ENCODE data around the gene SUSD6. TPM values are rescaled to one million over a fixed set of nuclear protein-coding genes. Genes with fewer than 3 reads are reported as not detected.

The SUSD6 gene
- total RNA-seq, 1 experiment from 2014 or later = 32.1 TPM

DNA sequence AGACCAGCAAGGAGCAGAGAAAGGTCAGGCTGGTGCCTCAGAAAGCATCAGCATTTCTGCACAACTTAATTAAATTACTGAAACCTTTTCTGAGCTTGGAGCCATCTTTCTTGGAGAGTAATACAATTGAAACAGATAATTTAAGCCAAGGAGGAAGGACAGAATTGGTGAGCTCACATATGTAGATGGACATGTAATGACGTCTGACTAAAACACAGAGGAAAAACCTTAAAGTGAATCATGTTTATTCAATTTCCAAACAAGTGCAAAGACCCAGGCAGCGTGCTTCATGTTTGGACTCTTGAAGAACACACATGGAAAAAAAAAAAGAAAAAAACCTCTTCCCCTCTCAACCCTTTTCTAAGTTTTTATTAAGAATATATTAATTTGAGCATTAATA lies 19.0 kb downstream of the SUSD6 start:
- TF ChIP-seq, protein P1, sequence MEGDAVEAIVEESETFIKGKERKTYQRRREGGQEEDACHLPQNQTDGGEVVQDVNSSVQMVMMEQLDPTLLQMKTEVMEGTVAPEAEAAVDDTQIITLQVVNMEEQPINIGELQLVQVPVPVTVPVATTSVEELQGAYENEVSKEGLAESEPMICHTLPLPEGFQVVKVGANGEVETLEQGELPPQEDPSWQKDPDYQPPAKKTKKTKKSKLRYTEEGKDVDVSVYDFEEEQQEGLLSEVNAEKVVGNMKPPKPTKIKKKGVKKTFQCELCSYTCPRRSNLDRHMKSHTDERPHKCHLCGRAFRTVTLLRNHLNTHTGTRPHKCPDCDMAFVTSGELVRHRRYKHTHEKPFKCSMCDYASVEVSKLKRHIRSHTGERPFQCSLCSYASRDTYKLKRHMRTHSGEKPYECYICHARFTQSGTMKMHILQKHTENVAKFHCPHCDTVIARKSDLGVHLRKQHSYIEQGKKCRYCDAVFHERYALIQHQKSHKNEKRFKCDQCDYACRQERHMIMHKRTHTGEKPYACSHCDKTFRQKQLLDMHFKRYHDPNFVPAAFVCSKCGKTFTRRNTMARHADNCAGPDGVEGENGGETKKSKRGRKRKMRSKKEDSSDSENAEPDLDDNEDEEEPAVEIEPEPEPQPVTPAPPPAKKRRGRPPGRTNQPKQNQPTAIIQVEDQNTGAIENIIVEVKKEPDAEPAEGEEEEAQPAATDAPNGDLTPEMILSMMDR (IDR thresholded peaks at IDR 0.05; ENCODE audit: unreplicated experiment) = no peak
- ChIA-PET CTCF (interaction anchor here (0.6 to 1.6 kb wide), 8 partner anchors 8 to 88 kb away, joined by 3 to 5 read pairs (median 4); no protein-coding TSS in a partner anchor), POLR2A (interaction anchor here (0.7 to 2.0 kb wide), 5 partner anchors 8 to 137 kb away, joined by 3 to 8 read pairs (median 4); partner anchors contain the start of gene SRSF5)
- Mint-ChIP-seq H3K27ac (ENCODE audit: low read depth, unreplicated experiment) (no peak overlapping the region), H3K4me3 (ENCODE audit: unreplicated experiment) (no peak overlapping the region), H3K9me3 (ENCODE audit: unreplicated experiment) (no peaks in the 10 kb centered on the region), H3K27me3 (ENCODE audit: insufficient read depth, unreplicated experiment) (no peaks in the 10 kb centered on the region), H3K36me3 (ENCODE audit: insufficient read depth, unreplicated experiment) (peaks cover 32% of the 10 kb centered on the region), H3K4me1 (ENCODE audit: insufficient read depth, unreplicated experiment) (peaks cover 34% of the 10 kb centered on the region)
- BruUV-seq (replicated peaks) = no TSS peak
- intact Hi-C loops (cut with micrococcal nuclease) = no loop called here
- DNase-seq (ENCODE audit: unreplicated experiment) = no peak

DNA sequence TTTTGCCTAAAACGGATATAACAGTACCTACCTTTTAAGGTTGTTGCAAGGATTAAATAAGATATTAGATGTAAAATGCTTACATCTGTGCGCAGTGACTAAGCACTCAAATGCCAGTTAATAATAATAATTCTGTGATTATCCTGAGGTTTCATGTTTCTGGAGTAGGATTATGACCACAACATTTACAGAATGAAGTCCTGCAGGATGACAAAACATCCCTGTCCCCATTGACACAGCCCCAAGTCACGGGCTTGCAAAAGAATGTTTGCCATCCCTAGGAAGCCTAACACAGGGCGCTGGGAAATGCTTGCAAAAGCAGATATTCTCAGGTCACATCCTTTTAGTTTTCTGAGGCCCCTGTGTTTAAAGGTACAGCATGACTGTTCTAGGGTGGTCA lies 20.1 kb downstream of the SUSD6 start:
- Mint-ChIP-seq H3K27ac (ENCODE audit: low read depth, unreplicated experiment) (no peak overlapping the region), H3K36me3 (ENCODE audit: insufficient read depth, unreplicated experiment) (peaks cover 32% of the 10 kb centered on the region), H3K9me3 (ENCODE audit: unreplicated experiment) (no peaks in the 10 kb centered on the region), H3K27me3 (ENCODE audit: insufficient read depth, unreplicated experiment) (no peaks in the 10 kb centered on the region), H3K4me3 (ENCODE audit: unreplicated experiment) (no peak overlapping the region), H3K4me1 (ENCODE audit: insufficient read depth, unreplicated experiment) (peaks cover 25% of the 10 kb centered on the region)
- no peak for DNase-seq (ENCODE audit: unreplicated experiment)
- intact Hi-C loops (cut with micrococcal nuclease) = no loop called here
- BruUV-seq (replicated peaks) = no TSS peak
- POLR2A ChIA-PET = interaction anchor here (1.4 kb wide), 1 partner anchor 17 kb away, joined by 3 read pairs; no protein-coding TSS in a partner anchor
- CTCF ChIA-PET = interaction anchor here (0.6 kb wide), 1 partner anchor 493 kb away, joined by 6 read pairs; no protein-coding TSS in a partner anchor
- TF ChIP-seq, protein P1 (IDR thresholded peaks at IDR 0.05; ENCODE audit: unreplicated experiment) = no peak

DNA sequence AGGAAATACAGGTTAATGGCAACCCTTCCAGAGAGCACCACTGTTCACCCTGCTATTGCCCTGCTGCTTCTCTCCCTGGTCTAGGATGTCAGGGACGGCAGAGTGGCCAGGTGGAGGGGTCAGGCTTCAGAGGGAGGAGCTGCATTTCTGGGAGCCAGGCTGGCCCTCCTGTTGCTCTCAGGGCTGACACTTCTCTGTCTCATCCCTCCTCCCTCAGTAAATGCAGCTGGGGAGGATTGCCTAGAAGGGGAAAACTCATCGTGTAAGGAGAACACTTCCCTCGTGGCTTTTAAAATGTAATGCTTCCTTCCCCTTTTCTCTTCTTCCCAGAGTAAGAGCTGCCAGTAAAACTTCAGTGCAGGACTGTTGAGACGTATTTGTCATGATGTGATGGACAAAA lies 20.8 kb downstream of the SUSD6 start:
- no peaks in the 10 kb centered on the region for H3K27me3 Mint-ChIP-seq (ENCODE audit: insufficient read depth, unreplicated experiment)
- H3K9me3 Mint-ChIP-seq (ENCODE audit: unreplicated experiment) = no peaks in the 10 kb centered on the region
- no peak overlapping the region for H3K27ac Mint-ChIP-seq (ENCODE audit: low read depth, unreplicated experiment)
- H3K4me1 Mint-ChIP-seq (ENCODE audit: insufficient read depth, unreplicated experiment) = peaks cover 32% of the 10 kb centered on the region
- peaks cover 28% of the 10 kb centered on the region for H3K36me3 Mint-ChIP-seq (ENCODE audit: insufficient read depth, unreplicated experiment)
- DNase-seq (ENCODE audit: unreplicated experiment) = no peak
- POLR2A ChIA-PET = no interaction called here
- TF ChIP-seq, protein P1 (IDR thresholded peaks at IDR 0.05; ENCODE audit: unreplicated experiment) = no peak
- CTCF ChIA-PET = no interaction called here
- H3K4me3 Mint-ChIP-seq (ENCODE audit: unreplicated experiment) = no peak overlapping the region
- no TSS peak for BruUV-seq (replicated peaks)
- intact Hi-C loops (cut with micrococcal nuclease) = no loop called here

DNA sequence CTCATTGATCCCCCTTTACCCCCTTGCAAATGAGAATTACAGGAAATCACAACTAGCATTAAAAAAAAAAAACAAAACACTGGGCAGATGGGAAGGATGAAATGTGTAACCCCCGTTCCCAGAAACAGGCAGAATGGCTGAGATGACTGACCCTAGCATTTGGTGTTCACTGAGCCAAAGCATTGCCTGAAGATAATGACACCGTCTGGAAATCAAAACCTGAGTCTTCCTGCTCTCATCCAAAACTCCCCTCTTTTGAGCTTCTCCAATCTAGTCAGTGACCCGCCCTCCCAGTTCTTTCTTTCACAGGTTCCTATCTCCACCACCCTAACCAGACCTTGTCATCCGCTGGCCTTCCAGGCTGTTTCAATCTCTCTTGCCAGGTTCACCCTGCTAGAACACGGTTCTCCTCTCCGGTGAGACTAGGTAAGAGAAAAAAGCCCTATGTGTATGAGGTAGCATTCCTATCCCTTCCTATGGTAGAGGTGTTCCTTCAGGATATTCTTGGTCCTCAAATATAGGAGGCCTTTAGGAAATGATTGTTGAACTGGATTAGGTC lies 21.3 kb downstream of the SUSD6 start:
- H3K9me3 Mint-ChIP-seq (ENCODE audit: unreplicated experiment) = no peaks in the 10 kb centered on the region
- TF ChIP-seq, protein P1 (IDR thresholded peaks at IDR 0.05; ENCODE audit: unreplicated experiment) = no peak
- BruUV-seq (replicated peaks) = no TSS peak
- H3K4me1 Mint-ChIP-seq (ENCODE audit: insufficient read depth, unreplicated experiment) = peaks cover 37% of the 10 kb centered on the region
- H3K4me3 Mint-ChIP-seq (ENCODE audit: unreplicated experiment) = no peak overlapping the region
- DNase-seq (ENCODE audit: unreplicated experiment) = no peak
- intact Hi-C loops (cut with micrococcal nuclease) = no loop called here
- CTCF ChIA-PET = interaction anchor here (0.8 to 1.0 kb wide), 2 partner anchors 16 to 495 kb away, joined by 4 to 7 read pairs; no protein-coding TSS in a partner anchor
- H3K36me3 Mint-ChIP-seq (ENCODE audit: insufficient read depth, unreplicated experiment) = peaks cover 22% of the 10 kb centered on the region
- POLR2A ChIA-PET = no interaction called here
- H3K27me3 Mint-ChIP-seq (ENCODE audit: insufficient read depth, unreplicated experiment) = no peaks in the 10 kb centered on the region
- H3K27ac Mint-ChIP-seq (ENCODE audit: low read depth, unreplicated experiment) = no peak overlapping the region
